Measurements from ENCODE around the gene DDO. TPM values are rescaled to one million over a fixed set of nuclear protein-coding genes. Genes with fewer than 3 reads are reported as not detected.
A peak's percentile ranks its signal among the peaks of the same experiment; 100 is the strongest.

DDO gene
- total RNA-seq, 1 donor from 2014 or later = not detected

DNA sequence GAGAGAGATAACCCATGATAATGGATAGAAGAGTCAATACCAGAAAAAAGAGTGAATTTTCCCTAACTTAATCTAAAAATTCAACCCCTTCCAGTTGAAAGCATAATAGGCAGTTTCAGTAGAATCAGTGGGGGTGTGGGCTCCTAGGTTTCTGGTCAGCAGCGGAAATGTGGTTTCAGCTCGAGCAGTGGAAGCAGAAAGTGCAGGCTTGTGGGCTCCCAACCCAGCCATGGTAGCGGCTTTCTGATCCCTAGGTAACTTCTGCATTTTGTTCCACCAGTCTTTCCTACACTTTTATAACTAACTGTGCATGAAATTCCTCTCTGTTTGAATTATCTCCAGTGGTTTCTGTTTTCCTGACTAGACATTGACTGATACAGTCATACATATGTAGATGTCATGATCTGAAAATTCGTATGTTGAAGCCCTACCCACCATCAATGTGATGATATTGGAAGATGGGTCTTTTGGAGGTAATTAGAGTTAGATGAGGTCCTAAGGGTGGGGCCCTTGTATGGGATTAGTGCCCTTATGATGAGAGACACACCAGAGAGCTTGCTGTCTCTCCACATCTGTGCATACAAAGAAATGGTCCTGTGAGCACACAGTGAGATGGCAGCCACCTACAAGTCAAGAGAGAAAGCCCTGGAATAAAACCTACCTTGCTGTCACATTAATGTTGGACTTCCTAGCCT is 6.5 kb upstream of the DDO start:
- Mint-ChIP-seq H3K27me3 (ENCODE audit: low read depth) (peaks cover 46% of the 10 kb centered on the region), H3K4me3 (no peak overlapping the region), H3K4me1 (no peaks in the 10 kb centered on the region), H3K9me3 (peaks cover 4% of the 10 kb centered on the region), H3K27ac (ENCODE audit: unreplicated experiment) (no peak overlapping the region), H3K36me3 (ENCODE audit: low read depth) (no peaks in the 10 kb centered on the region)
- TF ChIP-seq, protein P1, sequence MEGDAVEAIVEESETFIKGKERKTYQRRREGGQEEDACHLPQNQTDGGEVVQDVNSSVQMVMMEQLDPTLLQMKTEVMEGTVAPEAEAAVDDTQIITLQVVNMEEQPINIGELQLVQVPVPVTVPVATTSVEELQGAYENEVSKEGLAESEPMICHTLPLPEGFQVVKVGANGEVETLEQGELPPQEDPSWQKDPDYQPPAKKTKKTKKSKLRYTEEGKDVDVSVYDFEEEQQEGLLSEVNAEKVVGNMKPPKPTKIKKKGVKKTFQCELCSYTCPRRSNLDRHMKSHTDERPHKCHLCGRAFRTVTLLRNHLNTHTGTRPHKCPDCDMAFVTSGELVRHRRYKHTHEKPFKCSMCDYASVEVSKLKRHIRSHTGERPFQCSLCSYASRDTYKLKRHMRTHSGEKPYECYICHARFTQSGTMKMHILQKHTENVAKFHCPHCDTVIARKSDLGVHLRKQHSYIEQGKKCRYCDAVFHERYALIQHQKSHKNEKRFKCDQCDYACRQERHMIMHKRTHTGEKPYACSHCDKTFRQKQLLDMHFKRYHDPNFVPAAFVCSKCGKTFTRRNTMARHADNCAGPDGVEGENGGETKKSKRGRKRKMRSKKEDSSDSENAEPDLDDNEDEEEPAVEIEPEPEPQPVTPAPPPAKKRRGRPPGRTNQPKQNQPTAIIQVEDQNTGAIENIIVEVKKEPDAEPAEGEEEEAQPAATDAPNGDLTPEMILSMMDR (conservative IDR thresholded peaks at IDR 0.05) = no peak
- no peak for DNase-seq (ENCODE audit: low read depth, low spot score)

DNA sequence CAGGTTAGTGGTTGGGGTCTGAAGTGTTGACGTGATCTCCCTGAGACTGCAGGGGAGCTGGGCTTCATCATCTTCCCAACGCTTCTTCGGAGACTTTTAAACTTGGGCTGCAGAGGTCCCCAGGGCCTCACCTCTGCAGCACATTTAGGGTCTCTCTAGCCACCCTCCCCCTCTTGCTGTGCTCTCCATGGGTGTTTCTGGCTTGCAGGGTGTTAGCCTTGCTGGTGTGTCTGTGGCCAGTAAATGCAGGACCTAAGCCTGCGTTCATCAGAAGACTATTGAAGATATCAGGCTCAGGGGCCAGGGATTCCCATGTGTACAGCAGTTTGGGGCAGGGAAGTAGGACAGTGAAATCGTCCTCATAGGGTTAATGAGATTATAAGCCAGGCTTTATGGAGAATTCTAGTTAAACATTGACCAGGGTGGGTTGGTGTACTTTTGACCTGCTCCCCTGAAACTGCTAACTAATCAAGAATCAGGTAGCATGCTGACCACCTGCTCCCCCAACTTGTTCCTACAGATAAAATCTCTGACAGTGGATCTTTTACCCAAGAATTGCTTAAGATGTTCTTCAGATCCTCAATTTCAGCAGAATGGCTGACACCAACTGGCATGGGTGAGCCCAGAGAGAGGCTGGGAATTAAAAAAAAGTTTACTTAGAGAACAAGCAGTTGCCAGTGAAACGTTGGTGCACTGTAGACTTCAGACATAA is 3.8 kb upstream of the DDO start:
- no peak overlapping the region for H3K4me3 Mint-ChIP-seq
- no peaks in the 10 kb centered on the region for H3K4me1 Mint-ChIP-seq

DNA sequence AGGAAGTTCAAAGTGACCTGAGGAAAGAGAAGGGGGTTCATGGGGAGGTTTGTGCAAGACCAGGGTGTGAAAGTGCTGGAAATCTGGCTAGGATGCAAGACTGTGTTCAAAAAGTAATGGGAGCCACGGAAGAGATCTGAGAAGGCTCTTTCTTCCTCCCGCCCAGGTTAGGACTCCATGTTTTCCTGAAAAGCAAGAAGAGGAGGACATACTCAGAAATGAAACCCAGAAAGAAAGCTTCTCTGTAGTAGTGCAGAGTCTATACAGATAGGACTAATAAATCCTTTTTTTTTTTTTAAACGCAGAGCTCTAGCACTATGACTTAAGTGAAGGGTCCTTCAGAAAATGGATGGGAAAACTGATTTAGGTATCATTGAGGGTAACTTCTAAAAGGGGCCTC is 3.2 kb upstream of the DDO start:
- no peaks in the 10 kb centered on the region for H3K36me3 Mint-ChIP-seq (ENCODE audit: low read depth)
- TF ChIP-seq, protein P1 (conservative IDR thresholded peaks at IDR 0.05) = no peak
- no peak overlapping the region for H3K27ac Mint-ChIP-seq (ENCODE audit: unreplicated experiment)
- no peak for DNase-seq (ENCODE audit: low read depth, low spot score)
- H3K4me3 Mint-ChIP-seq = no peak overlapping the region
- peaks cover 4% of the 10 kb centered on the region for H3K9me3 Mint-ChIP-seq
- H3K4me1 Mint-ChIP-seq = no peaks in the 10 kb centered on the region
- H3K27me3 Mint-ChIP-seq (ENCODE audit: low read depth) = peaks cover 19% of the 10 kb centered on the region

More for the DNA sequence above, 3.8 kb upstream of the DDO start:
- TF ChIP-seq, protein P1 (conservative IDR thresholded peaks at IDR 0.05) = no peak
- H3K27ac Mint-ChIP-seq (ENCODE audit: unreplicated experiment) = peak overlapping the region; percentile 59
- H3K36me3 Mint-ChIP-seq (ENCODE audit: low read depth) = no peaks in the 10 kb centered on the region
- no peak for DNase-seq (ENCODE audit: low read depth, low spot score)
- peaks cover 4% of the 10 kb centered on the region for H3K9me3 Mint-ChIP-seq
- peaks cover 25% of the 10 kb centered on the region for H3K27me3 Mint-ChIP-seq (ENCODE audit: low read depth)

DNA sequence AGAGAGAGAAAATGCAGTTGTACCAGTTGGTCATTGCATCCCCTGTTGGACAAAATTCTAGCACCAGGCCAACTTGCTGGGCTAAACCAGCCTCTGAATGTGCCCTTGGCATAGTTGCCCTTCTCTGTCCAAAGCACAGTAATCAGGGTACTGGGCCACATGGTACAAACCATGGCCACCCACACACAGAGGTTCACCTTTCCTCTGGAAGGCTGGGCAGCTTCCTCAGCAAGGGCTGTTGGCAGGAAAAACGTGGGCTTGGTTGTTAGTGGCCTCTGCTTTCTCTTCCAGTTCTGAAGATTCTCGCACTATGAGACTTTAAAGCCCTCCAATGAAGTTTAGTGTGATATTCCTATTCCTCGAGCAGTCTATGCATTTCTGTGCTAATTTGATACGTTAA is 706 bp downstream of the DDO start:
- Mint-ChIP-seq H3K4me1 (no peaks in the 10 kb centered on the region), H3K9me3 (no peaks in the 10 kb centered on the region), H3K27me3 (ENCODE audit: low read depth) (peaks cover 5% of the 10 kb centered on the region), H3K4me3 (no peak overlapping the region), H3K36me3 (ENCODE audit: low read depth) (no peaks in the 10 kb centered on the region), H3K27ac (ENCODE audit: unreplicated experiment) (no peak overlapping the region)
- no peak for DNase-seq (ENCODE audit: low read depth, low spot score)
- TF ChIP-seq, protein P1 (conservative IDR thresholded peaks at IDR 0.05) = no peak

DNA sequence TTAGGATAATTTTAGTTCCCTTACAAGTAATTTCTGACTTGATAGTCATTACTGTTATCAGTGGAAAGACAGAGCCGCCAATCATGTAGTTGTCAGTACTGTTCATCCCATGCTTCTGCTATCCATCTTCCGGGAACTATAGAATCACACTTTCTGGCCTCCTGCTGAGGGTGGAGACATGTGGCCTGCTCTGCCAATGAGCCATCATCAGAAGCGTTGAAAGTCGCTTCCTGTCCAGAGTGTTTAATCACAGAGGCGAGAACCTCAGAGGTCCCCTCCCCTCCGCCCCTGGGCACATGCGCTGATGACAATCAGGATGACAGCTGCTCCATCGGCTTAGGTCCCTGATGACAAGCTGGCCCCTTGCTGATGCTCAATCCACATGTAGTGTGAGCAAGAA is 3.0 kb downstream of the DDO start:
- TF ChIP-seq, protein P1 (conservative IDR thresholded peaks at IDR 0.05) = no peak
- Mint-ChIP-seq H3K4me3 (no peak overlapping the region), H3K4me1 (no peaks in the 10 kb centered on the region), H3K27ac (ENCODE audit: unreplicated experiment) (no peak overlapping the region), H3K27me3 (ENCODE audit: low read depth) (no peaks in the 10 kb centered on the region), H3K9me3 (no peaks in the 10 kb centered on the region), H3K36me3 (ENCODE audit: low read depth) (no peaks in the 10 kb centered on the region)
- DNase-seq (ENCODE audit: low read depth, low spot score) = no peak

All from neural crest cell (in vitro differentiated cells).